H1 (cell line): ENCODE data around the gene PPA2. TPM values are rescaled to one million over a fixed set of nuclear protein-coding genes. Genes with fewer than 3 reads are reported as not detected.

Source experiments
- BRCA1 ChIP-seq: IDR thresholded peaks from 2 replicates; pipeline ENCODE4 v1.6.1; 2012; ENCODE audit warnings: low read depth, low read length, improper control_type of control experiment
- NANOG ChIP-seq: IDR thresholded peaks from 2 replicates; pipeline ENCODE4 v1.6.1; 2011; ENCODE audit warnings: low read length, low read depth, mild to moderate bottlenecking, inconsistent platforms; ENCODE audit not compliant: insufficient read depth, poor library complexity, severe bottlenecking
- NRF1 ChIP-seq: IDR thresholded peaks from 2 replicates; pipeline ENCODE4 v1.6.1; 2011; ENCODE audit warnings: mild to moderate bottlenecking, low read depth, low read length, improper control_type of control experiment
- SIN3A ChIP-seq, 2 experiments: IDR thresholded peaks in 1 of 2; conservative IDR thresholded peaks in 1 of 2; 2 replicates each; pipeline ENCODE4 v1.6.1; 2011 to 2012; ENCODE audit warnings: low read length in 2 of 2, improper control_type of control experiment in 1 of 2, low read depth in 1 of 2, mild to moderate bottlenecking in 1 of 2
- TAF7 ChIP-seq: optimal IDR thresholded peaks from 2 replicates; pipeline ENCODE3; 2011; ENCODE audit warnings: low read depth, mild to moderate bottlenecking, inconsistent platforms, low read length, moderate library complexity, borderline replicate concordance
- TCF12 ChIP-seq: IDR thresholded peaks from 2 replicates; pipeline ENCODE4 v1.6.1; 2011; ENCODE audit warnings: low read depth, mild to moderate bottlenecking, low read length
- polyA plus RNA-seq, 7 experiments: library from polyadenylated mRNA; depleted of rRNA in 3 of 7; stranded (reverse) in 5 of 7; unstranded in 2 of 7; fragments of >200 nt in 5 of 7; fragments of 200-250 nt in 2 of 7; gene quantifications; 1 replicate in 5 of 7; 2 replicates in 1 of 7; 4 replicates in 1 of 7; pipeline versions ENCODE4 v1.2.1 to v1.2.3, GENCODE V29; 2011 to 2013; ENCODE audit warnings: missing spikeins in 2 of 7, mixed read lengths in 2 of 7
- total RNA-seq: library from RNA; stranded (reverse); fragmentation: NEBNext Ultra II Directional; extraction: Animal tissue kit (Norgen Biotek cat#: 25700); gene quantifications from 2 replicates; pipeline ENCODE4 v1.2.1, GENCODE V29; 2021

The PPA2 gene
- total and polyA plus RNA-seq, 2 of the 8 experiments (the other 6 are each of a cell fraction or from before 2014, with no cell fraction given), result 24.9 to 62.7 TPM

DNA sequence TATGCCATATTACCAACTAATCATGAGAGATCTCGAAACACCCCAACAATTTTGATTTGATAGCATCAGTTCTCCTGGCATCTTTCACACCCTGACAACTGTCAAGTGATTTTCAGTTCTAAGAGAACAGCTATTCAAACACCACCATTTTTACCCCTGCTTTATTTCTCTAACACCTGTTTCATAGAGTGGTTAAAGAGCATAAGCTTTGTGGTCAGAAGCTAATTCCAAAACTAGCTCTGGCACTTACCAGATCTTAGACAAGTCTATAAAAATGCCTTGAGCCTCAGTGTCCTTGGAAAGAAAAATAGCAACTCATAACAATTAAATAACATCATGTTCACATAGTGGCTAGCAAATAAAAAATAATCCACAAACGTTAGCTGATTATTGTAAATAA lies 17.9 kb downstream of the PPA2 start (continued):
- TF ChIP-seq NRF1 (no peak), NANOG (no peak), SIN3A (conservative IDR thresholded peaks at IDR 0.05 in 1 of 2, IDR thresholded peaks at IDR 0.05 in 1 of 2; ENCODE audit: low read depth in 1 of 2, low read length in 2 of 2) (no peak), TCF12 (no peak), TAF7 (no peak), BRCA1 (no peak)
